Neural cell (in vitro differentiated cells): ENCODE data around the gene WDR55. TPM values are rescaled to one million over a fixed set of nuclear protein-coding genes. Genes with fewer than 3 reads are reported as not detected.

Experiments used
- H2AFZ ChIP-seq: fragments of 200-600, 300-800 bp; sonication (generic), shearing (Covaris generic); 2 replicates; pipeline ENCODE4 v1.6.0; 2014; ENCODE audit warnings: low read depth, mild to moderate bottlenecking, antibody characterized with exemption, low read length, moderate library complexity
- H3F3A ChIP-seq: fragments of 200-600 bp; shearing (Covaris generic); 2 replicates; pipeline ENCODE4 v1.6.1; 2016; ENCODE audit warnings: mild to moderate bottlenecking, moderate library complexity, mixed read lengths, antibody characterized with exemption, low read length; ENCODE audit not compliant: insufficient read depth, poor library complexity, severe bottlenecking
- H3K27ac ChIP-seq: fragments of 200-600, 300-800 bp; sonication (generic), shearing (Covaris generic); 2 replicates; pipeline ENCODE4 v1.5.1; 2014; ENCODE audit warnings: mild to moderate bottlenecking, low read length, moderate library complexity
- H3K27me3 ChIP-seq: fragments of 300-800, 200-600 bp; sonication (generic), shearing (Covaris generic); 2 replicates; pipeline ENCODE4 v1.6.0; 2014; ENCODE audit warnings: mild to moderate bottlenecking, low read depth, low read length, moderate library complexity; ENCODE audit not compliant: insufficient read depth
- H3K36me3 ChIP-seq: fragments of 300-800, 200-600 bp; sonication (generic), shearing (Covaris generic); 2 replicates; pipeline ENCODE4 v1.5.1; 2014; ENCODE audit warnings: mild to moderate bottlenecking, antibody characterized with exemption, low read length, moderate library complexity; ENCODE audit not compliant: insufficient read depth
- H3K4me2 ChIP-seq: fragments of 300-800, 200-600 bp; sonication (generic), shearing (Covaris generic); 2 replicates; pipeline ENCODE4 v1.6.0; 2014; ENCODE audit warnings: mild to moderate bottlenecking, low read length
- H3K4me3 ChIP-seq: fragments of 300-800, 200-600 bp; sonication (generic), shearing (Covaris generic); 2 replicates; pipeline ENCODE4 v1.5.1; 2014; ENCODE audit warnings: mild to moderate bottlenecking, low read length, moderate library complexity
- H3K79me2 ChIP-seq: fragments of 200-600 bp; shearing (Covaris generic); replicated peaks from 2 replicates; pipeline ENCODE4 v1.6.0; 2014; ENCODE audit warnings: mild to moderate bottlenecking, low read length, moderate library complexity; ENCODE audit not compliant: insufficient read depth
- H3K9ac ChIP-seq: fragments of 300-800, 200-600 bp; sonication (generic), shearing (Covaris generic); 2 replicates; pipeline ENCODE4 v1.6.1; 2016; ENCODE audit warnings: mild to moderate bottlenecking, low read length, mixed read lengths
- H3K9me2 ChIP-seq: fragments of 200-600 bp; shearing (Covaris generic); 2 replicates; pipeline ENCODE4 v1.6.1; 2016; ENCODE audit warnings: mild to moderate bottlenecking, low read length, mixed read lengths; ENCODE audit not compliant: insufficient read depth
- H3K9me3 ChIP-seq: fragments of 200-600, 300-800 bp; sonication (generic), shearing (Covaris generic); 2 replicates; pipeline ENCODE4 v1.6.1; 2016; ENCODE audit warnings: mild to moderate bottlenecking, mixed run types, low read length, moderate library complexity, mixed read lengths
- H4K20me1 ChIP-seq: fragments of 200-600 bp; shearing (Covaris generic); 2 replicates; pipeline ENCODE4 v1.6.1; 2016; ENCODE audit warnings: mild to moderate bottlenecking, mixed run types; ENCODE audit not compliant: insufficient read depth
- EP300 ChIP-seq: fragments of 450-650 bp; conservative IDR thresholded peaks from 2 replicates; pipeline ENCODE4 v1.6.1; 2014; ENCODE audit warnings: antibody characterized with exemption, mild to moderate bottlenecking, moderate library complexity; ENCODE audit not compliant: poor library complexity, severe bottlenecking
- EZH2 ChIP-seq: fragments of 200-600, 300-800 bp; shearing (Covaris generic), sonication (generic); IDR thresholded peaks from 2 replicates; pipeline ENCODE4 v1.6.1; 2014; ENCODE audit warnings: antibody characterized with exemption, low read length, borderline replicate concordance, mild to moderate bottlenecking; ENCODE audit not compliant: insufficient read depth, poor library complexity, severe bottlenecking
- MXI1 ChIP-seq: fragments of 450-650 bp; conservative IDR thresholded peaks from 2 replicates; pipeline ENCODE4 v1.6.1; 2014; ENCODE audit warnings: antibody characterized with exemption, mild to moderate bottlenecking; ENCODE audit not compliant: poor library complexity, severe bottlenecking
- POLR2AphosphoS5 ChIP-seq: IDR thresholded peaks from 2 replicates; pipeline ENCODE4 v1.6.1; 2012
- RAD21 ChIP-seq: fragments of 450-650 bp; conservative IDR thresholded peaks from 2 replicates; pipeline ENCODE4 v1.6.1; 2014; ENCODE audit warnings: antibody characterized with exemption, mild to moderate bottlenecking, moderate library complexity
- REST ChIP-seq: IDR thresholded peaks from 2 replicates; pipeline ENCODE4 v1.6.1; 2012; ENCODE audit warnings: borderline replicate concordance
- SMC3 ChIP-seq: fragments of 450-650 bp; conservative IDR thresholded peaks from 2 replicates; pipeline ENCODE4 v1.6.1; 2014; ENCODE audit warnings: antibody characterized with exemption, mild to moderate bottlenecking, moderate library complexity; ENCODE audit not compliant: poor library complexity
- TAF1 ChIP-seq: IDR thresholded peaks from 2 replicates; pipeline ENCODE4 v1.6.1; 2012; ENCODE audit warnings: low read depth
- polyA plus RNA-seq: library from polyadenylated mRNA; depleted of rRNA; stranded (reverse); fragments of >200 nt; gene quantifications from 2 replicates; pipeline ENCODE4 v1.2.3, GENCODE V29; 2014
- TF ChIP-seq, protein P1 (sequence below): fragments of 450-650 bp; IDR thresholded peaks from 2 replicates; pipeline ENCODE4 v1.5.1; 2014; ENCODE audit warnings: antibody characterized with exemption, mild to moderate bottlenecking, moderate library complexity; ENCODE audit not compliant: poor library complexity, severe bottlenecking

WDR55 gene
- polyA plus RNA-seq, 1 donor from 2014 or later = 20.7 TPM

GRCh38 chr5:140631831-140632365 lies 32.8 kb upstream of the WDR55 start:
- Histone ChIP-seq H3F3A (no peaks in the 10 kb centered on the region), H3K27ac (no peak overlapping the region), H4K20me1 (no peaks in the 10 kb centered on the region), H3K4me2 (no peak overlapping the region), H3K9ac (no peak overlapping the region), H3K79me2 (no peaks in the 10 kb centered on the region), H2AFZ (no peak overlapping the region), H3K4me3 (no peak overlapping the region), H3K36me3 (no peaks in the 10 kb centered on the region), H3K9me3 (no peaks in the 10 kb centered on the region), H3K9me2 (no peaks in the 10 kb centered on the region), H3K27me3 (no peaks in the 10 kb centered on the region)
- no peak for TF ChIP-seq REST

DNA sequence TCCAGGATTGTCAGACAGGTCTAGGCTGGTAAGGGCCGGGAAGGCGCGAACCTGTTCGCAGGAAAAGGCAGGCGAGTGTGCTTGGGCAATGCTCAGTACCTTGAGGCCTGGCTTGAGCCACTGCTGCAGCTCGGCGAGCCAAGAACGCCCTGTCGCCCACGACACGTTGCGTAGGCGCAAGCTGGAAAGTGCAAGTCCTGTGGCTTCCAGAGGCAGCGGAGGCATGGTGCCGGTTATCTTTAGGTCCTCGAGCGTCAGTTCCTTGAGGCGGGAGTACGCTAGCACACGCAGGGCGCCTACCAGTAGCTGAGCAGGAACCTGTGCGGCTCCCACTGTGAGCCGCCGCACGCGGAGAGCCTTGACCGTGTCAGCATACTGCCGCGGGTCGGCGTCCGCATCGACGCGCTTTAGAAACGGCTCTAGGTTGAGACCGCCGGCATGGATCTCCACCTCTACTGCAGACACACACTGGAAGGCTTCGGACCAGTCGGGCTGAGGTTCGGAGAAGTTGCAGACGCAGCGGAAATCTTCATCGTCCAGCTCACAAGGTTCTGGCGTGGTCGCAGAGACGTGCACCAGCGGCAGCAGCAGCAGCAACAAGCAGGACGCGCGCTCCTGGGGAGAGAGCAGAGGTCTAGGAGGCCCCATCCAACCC lies 32.2 kb upstream of the WDR55 start:
- Histone ChIP-seq H3K27me3 (no peaks in the 10 kb centered on the region), H2AFZ (no peak overlapping the region), H3K9me3 (no peaks in the 10 kb centered on the region), H3K36me3 (no peaks in the 10 kb centered on the region), H3K4me3 (no peak overlapping the region), H3K9me2 (no peaks in the 10 kb centered on the region), H3K27ac (no peak overlapping the region), H3K9ac (no peak overlapping the region), H3K4me2 (no peak overlapping the region), H3K79me2 (no peaks in the 10 kb centered on the region), H3F3A (no peaks in the 10 kb centered on the region), H4K20me1 (no peaks in the 10 kb centered on the region)
- TF ChIP-seq REST (no peak), SMC3 (no peak), MXI1 (no peak), POLR2AphosphoS5 (no peak), EP300 (no peak), TAF1 (no peak), RAD21 (no peak), EZH2 (no peak)
- TF ChIP-seq, protein P1, sequence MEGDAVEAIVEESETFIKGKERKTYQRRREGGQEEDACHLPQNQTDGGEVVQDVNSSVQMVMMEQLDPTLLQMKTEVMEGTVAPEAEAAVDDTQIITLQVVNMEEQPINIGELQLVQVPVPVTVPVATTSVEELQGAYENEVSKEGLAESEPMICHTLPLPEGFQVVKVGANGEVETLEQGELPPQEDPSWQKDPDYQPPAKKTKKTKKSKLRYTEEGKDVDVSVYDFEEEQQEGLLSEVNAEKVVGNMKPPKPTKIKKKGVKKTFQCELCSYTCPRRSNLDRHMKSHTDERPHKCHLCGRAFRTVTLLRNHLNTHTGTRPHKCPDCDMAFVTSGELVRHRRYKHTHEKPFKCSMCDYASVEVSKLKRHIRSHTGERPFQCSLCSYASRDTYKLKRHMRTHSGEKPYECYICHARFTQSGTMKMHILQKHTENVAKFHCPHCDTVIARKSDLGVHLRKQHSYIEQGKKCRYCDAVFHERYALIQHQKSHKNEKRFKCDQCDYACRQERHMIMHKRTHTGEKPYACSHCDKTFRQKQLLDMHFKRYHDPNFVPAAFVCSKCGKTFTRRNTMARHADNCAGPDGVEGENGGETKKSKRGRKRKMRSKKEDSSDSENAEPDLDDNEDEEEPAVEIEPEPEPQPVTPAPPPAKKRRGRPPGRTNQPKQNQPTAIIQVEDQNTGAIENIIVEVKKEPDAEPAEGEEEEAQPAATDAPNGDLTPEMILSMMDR = no peak
